NCI-H524 treated with DMSO at 0.1 percent for 48 hours (cell line): Measurements from ENCODE around the gene SFRP5.

Experiments
- DNase-seq: peaks from one replicate; lab custom pipeline; 2025; lab: John Stamatoyannopoulos, UW

The SFRP5 gene

DNA sequence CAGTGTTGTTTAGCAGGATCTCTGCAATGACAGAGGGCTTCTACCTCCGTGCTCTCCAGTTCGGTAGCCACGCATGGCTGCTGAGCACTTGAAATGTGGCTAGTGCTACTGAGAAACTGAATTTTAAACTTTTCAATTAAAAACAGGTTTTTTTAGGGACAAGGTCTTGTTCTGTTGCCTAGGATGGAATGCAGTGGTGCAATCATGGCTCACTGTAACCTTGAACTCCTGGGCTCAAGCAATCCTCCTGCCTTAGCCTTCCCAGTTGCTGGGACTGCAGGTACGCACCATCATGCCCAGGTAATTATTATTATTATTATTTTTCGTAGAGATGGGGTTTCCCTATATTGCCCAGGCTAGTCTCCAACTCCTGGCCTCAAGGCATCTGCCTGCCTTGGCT lies 13.4 kb upstream of the SFRP5 start:
- DNase-seq, result no peak

DNA sequence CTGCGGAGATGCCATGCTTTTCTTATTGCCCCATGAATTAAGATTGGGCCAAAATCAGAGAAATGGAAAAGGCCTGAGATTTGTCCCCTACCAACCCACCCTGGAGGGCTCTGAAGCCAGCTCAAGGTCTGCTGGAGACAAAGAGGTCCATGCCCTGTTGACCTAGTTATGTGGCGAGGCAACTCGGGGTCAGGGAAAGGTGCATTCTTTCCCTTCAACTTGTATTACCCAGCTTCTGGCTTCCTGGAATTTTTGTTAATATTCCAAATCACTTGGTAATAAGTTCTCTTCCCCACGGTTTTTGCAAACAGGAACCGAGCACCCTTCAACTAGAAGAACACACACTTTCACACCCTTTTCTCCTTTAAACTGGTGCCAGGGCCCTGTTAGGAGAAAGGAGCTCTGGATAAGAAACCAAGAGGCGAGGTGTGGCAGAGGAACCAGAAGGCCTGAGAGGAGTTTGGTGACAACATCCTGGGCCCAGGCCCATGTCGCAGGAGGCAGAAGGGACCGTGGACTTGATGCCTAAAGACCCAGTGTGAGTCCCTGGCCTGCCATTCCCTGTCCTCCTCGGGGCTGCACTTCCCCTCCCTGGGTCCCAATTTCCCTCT lies 12.5 kb upstream of the SFRP5 start:
- DNase-seq, result no peak

DNA sequence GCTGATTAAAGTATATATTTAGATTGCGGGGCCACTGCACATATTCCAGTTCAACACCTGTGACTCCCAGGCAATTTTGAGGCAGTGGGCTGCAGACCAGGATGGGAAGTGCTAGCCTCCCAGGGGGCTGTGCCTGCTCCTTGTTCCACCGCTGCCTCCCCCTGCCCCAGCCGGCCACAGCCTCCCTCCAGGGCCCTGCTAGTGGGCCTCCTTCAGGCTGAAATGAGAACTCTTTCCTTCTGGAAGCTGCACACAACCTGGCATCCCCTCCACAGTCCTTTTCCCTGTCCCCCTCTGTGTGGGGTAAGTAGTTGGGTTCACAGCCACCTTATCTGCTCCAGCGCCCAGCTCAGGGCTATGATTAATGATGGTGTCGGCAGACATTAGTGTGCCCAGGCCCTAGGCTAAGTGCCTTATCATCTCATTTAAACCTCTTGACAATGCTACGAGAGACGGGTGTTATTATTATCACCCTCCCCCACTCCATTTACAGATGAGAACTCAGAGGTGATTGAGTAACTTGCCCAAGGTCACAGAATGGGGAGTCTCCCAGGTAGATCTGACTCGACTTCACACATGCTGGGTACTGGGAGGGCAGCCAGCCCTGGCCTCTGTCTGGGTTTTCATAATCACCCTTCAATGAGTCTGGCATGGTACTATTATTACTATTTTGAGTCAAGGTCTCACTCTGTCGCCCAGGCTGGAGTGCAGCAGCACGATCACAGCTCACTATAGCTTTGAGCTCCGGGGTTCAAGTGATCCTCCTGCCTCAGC lies 10.8 kb upstream of the SFRP5 start:
- no peak for DNase-seq

DNA sequence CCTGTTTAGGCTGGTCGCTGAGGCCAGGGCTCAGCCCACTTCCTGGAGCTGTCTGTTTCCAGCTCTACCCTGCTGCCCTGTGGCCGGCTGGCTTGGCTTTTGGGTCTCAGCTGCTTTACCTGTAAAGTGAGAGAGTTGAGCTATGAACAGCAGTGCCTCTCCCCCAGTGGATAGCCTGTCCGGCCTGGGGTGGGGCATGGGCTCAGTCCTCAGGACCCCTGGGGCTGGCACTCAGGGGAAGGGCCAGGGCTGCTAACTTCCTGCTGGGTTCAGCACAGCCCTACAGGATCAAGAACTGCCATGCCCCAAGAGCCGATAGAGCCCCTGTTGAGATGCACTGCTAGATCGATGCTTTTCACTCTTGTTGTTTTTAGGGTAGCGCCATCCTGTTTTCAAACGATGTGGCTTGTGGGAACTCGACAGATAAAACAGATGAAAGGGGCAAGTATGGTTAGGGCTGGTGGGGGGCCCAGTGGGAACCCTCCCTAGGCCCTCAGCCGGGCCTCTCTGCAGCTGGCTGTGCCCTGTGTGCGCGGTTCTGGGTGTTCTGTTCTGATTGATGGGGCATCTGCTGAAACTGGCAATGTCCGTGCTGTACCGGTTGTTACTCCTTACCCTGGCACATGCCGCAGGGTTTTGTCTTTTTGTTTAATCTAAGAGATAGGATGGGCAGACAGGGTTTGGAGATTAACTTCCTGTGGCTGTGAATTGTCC lies 10.0 kb upstream of the SFRP5 start:
- DNase-seq, result no peak

- no peak for DNase-seq
These were observed 9.2 kb upstream of the SFRP5 start for GRCh38 chr10:97780841-97781617.

- no peak for DNase-seq
These were observed 8.2 kb upstream of the SFRP5 start for GRCh38 chr10:97779975-97780374.

GRCh38 chr10:97779492-97779891 lies 7.7 kb upstream of the SFRP5 start:
- no peak for DNase-seq

GRCh38 chr10:97778452-97779302 lies 6.9 kb upstream of the SFRP5 start:
- no peak for DNase-seq

GRCh38 chr10:97777143-97777542 lies 5.3 kb upstream of the SFRP5 start:
- DNase-seq, result no peak

DNA sequence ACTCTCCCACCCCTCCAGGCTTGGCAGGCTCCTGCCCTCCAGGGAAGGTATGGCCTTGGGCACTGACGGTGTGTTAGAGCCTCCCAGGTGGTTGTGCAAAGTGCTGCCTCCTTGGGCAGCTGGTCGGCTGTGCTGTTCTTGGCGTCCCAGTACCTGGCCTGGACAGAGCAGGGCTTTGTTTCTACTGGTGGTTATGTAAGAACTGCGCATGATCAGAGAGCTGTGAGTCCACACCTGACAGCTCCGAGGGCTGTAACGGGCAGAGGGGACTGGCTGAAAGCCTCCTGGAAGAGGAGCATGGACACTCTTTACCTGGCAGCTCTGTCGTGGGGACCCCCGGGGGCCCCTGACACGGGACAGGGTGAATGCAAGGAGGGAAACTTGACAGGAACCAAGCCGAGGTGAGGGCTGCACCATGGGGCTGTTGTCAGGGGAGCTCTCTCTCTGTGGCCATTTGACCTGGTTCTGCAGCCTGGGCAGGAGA lies 3.1 kb upstream of the SFRP5 start:
- no peak for DNase-seq

DNA sequence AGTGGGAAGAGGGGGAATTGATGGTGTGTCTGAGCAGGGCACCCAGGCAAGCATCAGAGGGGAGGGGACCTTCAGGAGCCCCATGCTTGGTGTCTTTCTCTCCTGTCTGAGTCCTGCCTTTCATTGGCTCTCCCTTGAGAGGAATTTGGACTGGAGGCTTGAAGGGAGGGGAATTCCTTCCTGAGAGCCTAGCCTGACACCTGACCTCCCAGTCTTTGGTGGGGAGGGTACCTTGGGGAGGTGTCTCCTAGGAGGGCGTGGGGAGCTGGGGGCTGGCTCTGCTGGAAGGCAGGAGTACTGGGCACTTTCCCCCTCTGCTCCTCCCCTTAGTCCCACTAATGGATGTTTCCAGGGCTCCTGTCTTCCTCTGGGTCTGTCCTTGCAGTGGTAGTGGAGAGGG lies 1.3 kb upstream of the SFRP5 start:
- DNase-seq, result no peak

DNA sequence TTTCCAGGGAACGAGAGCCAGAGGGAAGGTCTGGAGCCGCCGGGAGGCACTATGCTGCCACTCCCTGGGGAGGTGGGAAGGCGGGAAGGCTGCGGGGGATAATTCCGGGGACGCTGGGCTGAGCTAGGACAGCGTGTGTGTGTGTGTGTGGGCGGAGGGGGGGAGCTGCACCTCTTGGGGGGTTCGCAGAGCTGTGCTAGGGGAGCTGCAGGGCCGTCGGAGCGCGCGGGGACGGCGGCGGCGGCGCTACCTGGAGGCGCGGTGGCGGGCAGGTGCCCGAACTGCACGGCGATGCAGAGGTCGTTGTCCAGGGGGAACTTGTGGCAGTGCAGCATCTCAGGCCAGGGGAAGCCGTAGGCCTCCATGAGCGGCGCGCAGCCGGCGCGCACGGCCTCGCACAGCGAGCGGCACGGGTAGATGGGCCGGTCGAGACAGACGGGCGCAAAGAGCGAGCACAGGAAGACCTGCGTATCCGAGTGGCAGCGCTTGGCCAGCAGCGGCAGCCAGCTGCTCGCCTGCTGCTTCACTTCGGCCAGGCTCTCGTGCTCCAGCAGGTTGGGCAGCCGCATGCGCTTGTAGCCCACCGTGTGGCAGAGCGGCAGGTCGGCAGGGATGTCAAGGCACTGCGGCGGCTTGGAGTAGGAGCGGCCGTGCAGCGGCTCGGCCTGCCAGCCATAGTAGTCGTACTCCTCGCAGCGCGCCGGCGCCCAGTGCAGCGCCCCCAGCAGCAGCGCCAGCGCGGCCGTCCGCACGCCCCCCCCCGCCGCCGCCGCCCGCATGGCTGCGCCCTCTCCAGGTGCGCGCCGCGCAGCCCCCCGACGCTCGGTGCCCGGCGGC lies 526 bp downstream of the SFRP5 start:
- no peak for DNase-seq

GRCh38 chr10:97770255-97770654 lies 1.5 kb downstream of the SFRP5 start:
- no peak for DNase-seq

DNA sequence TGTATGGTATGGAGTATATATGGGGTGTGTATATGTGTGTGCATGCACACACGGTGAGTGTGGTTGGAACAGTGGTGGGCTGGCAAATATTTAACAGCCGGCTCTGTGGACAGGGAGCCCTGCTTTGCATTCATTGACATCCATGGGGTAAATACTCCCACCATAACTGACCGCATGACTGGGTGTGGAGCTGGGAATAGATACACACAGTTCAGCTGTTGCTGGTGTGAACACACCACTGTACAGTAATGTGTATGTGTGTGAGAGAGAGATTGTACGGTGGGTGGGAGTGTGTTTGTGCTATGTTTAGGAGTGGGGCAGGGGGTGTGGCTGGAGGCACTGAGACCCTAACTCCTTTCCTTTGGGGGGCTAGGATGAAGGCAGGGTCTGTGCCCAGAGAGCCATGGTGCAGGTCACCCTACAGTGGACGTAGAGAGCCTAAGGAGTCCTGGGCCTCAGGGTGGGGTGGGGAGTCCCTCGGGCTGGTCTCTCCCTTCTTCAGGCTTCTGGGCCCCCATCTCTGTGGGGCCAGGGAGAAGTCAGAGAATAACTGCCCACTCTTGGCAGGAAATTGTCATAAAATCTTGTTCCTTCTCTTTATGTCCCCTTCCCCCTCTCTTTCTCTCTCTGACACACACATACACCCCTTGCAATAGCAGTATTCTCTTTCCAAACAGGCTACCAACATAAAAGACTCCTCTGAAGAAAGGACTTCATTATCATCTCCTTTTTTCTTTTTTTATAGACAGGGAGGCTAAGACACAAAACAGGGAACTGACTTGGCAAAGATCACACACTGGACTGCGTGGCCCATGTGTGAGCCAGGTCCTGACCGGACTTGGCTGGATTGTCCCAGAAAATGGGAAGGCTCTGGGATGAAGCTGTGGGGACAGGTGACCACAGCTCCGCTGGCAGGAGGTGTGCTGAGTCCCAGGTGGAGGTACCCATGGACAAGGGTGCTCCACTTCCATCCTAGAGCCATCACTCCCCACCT lies 3.2 kb downstream of the SFRP5 start:
- no peak for DNase-seq

- DNase-seq, result no peak
These were observed 4.5 kb downstream of the SFRP5 start for GRCh38 chr10:97766996-97767924.

DNA sequence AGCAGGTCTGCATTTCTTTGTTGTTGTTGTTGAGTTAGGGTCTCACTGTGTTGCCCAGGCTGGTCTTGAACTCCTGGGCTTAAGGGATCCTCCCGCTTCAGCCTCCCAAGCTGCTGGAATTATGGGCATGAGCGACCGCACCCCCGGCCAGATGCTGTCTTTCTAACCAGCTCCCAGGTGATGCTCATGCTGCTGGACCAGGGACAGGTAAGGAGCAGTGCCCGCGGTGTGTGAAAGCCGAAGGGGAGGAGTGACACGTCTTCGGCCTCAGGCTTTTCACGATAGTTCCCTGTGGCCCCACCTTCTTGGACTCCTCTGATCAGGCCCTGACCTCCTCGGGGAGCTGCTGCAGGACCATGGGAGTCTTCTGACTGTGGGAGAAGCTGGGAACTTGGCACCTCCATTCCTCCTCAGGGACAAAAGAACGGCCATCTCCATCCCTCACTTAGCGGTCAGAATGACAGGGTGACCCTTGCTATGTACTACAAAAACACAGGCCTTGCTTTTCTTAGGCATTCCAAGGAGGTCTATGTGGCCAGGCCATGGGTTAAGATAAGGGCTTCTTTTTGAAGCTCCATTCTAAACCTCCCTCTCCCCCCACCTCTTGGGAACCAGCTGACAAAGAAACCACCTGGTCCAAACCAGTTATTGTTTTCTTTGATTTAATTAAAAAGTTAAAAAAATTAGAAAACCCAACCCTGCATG lies 5.5 kb downstream of the SFRP5 start:
- no peak for DNase-seq

- DNase-seq, result no peak
These were observed 6.6 kb downstream of the SFRP5 start for GRCh38 chr10:97765201-97765600.
